A673 (cell line): Measurements from ENCODE around the gene CLIC6. TPM values are rescaled to one million over a fixed set of nuclear protein-coding genes. Genes with fewer than 3 reads are reported as not detected.

Experiments used
- BruUV-seq: library from RNA; stranded (reverse); fragments of 400-500 nt; replicated peaks from 2 replicates; lab custom pipeline; 2021; lab: Mats Ljungman, UMichigan
- CTCF ChIA-PET: fragments of 300-600 bp; sonication (Branson Sonifier 250); formaldehyde crosslinking; loops from one replicate; lab custom pipeline; 2022; ENCODE audit warnings: antibody characterized with exemption; lab: Charles Lee
- POLR2A ChIA-PET: fragments of 300-600 bp; sonication (Branson Sonifier 250); formaldehyde crosslinking; loops from one replicate; lab custom pipeline; 2022; ENCODE audit warnings: antibody characterized with exemption; ENCODE audit not compliant: low non-redundant PET; lab: Charles Lee
- DNase-seq: peaks from one replicate; pipeline ENCODE4 v3.0.0-alpha.2; 2015; ENCODE audit warnings: low spot score
- H3K27ac ChIP-seq: fragments of 200-600 bp; sonication (generic); 2 replicates; pipeline ENCODE4 v1.5.1; 2016; ENCODE audit warnings: mixed run types, low read depth, mild to moderate bottlenecking, mixed read lengths, antibody characterized with exemption, low read length; ENCODE audit not compliant: poor library complexity, severe bottlenecking
- H3K27me3 ChIP-seq: fragments of 200-600 bp; sonication (generic); replicated peaks from 2 replicates; pipeline ENCODE4 v1.6.1; 2017; ENCODE audit warnings: mixed run types, low read depth, mild to moderate bottlenecking, mixed read lengths, antibody characterized with exemption, low read length; ENCODE audit not compliant: insufficient read depth, poor library complexity
- H3K36me3 ChIP-seq: fragments of 200-600 bp; sonication (generic); 2 replicates; pipeline ENCODE4 v1.6.1; 2016; ENCODE audit warnings: mixed run types, mild to moderate bottlenecking, mixed read lengths, antibody characterized with exemption, low read length; ENCODE audit not compliant: insufficient read depth, poor library complexity, severe bottlenecking
- H3K4me1 ChIP-seq: fragments of 200-600 bp; sonication (generic); 2 replicates; pipeline ENCODE4 v1.6.1; 2017; ENCODE audit warnings: mixed run types, mild to moderate bottlenecking, mixed read lengths, antibody characterized with exemption, low read length; ENCODE audit not compliant: insufficient read depth, poor library complexity, severe bottlenecking
- H3K4me3 ChIP-seq: fragments of 200-600 bp; sonication (generic); 2 replicates; pipeline ENCODE4 v1.5.1; 2016; ENCODE audit warnings: low read depth, mixed run types, mild to moderate bottlenecking, mixed read lengths, low read length; ENCODE audit not compliant: poor library complexity, severe bottlenecking
- H3K9me3 ChIP-seq: fragments of 200-600 bp; sonication (generic); 2 replicates; pipeline ENCODE4 v1.6.1; 2016; ENCODE audit warnings: mixed run types, low read depth, mild to moderate bottlenecking, mixed read lengths, antibody characterized with exemption, low read length; ENCODE audit not compliant: poor library complexity, severe bottlenecking
- EZH2 ChIP-seq: fragments of 200-600 bp; sonication (generic); IDR thresholded peaks from 2 replicates; pipeline ENCODE4 v1.6.1; 2017; ENCODE audit warnings: borderline replicate concordance, low read depth, mild to moderate bottlenecking, mixed read lengths, antibody characterized with exemption, low read length; ENCODE audit not compliant: poor library complexity, severe bottlenecking
- intact Hi-C: fragments of 100-400 bp; cut with micrococcal nuclease; formaldehyde crosslinking; loops from one replicate; pipeline ENCODE4 v1.10.0; 2022; ENCODE audit not compliant: unreplicated experiment
- total RNA-seq: library from RNA; stranded (reverse); gene quantifications from 2 replicates; pipeline ENCODE4 v1.2.3, GENCODE V29; 2021
- TF ChIP-seq, protein P1 (sequence below): fragments of 300-800, 200-600 bp; sonication (generic); conservative IDR thresholded peaks from 2 replicates; pipeline ENCODE4 v1.5.1; 2017; ENCODE audit warnings: low read depth, mild to moderate bottlenecking, antibody characterized with exemption, low read length, moderate library complexity, mixed read lengths

Gene CLIC6
- total RNA-seq, 1 experiment from 2014 or later: not detected

DNA sequence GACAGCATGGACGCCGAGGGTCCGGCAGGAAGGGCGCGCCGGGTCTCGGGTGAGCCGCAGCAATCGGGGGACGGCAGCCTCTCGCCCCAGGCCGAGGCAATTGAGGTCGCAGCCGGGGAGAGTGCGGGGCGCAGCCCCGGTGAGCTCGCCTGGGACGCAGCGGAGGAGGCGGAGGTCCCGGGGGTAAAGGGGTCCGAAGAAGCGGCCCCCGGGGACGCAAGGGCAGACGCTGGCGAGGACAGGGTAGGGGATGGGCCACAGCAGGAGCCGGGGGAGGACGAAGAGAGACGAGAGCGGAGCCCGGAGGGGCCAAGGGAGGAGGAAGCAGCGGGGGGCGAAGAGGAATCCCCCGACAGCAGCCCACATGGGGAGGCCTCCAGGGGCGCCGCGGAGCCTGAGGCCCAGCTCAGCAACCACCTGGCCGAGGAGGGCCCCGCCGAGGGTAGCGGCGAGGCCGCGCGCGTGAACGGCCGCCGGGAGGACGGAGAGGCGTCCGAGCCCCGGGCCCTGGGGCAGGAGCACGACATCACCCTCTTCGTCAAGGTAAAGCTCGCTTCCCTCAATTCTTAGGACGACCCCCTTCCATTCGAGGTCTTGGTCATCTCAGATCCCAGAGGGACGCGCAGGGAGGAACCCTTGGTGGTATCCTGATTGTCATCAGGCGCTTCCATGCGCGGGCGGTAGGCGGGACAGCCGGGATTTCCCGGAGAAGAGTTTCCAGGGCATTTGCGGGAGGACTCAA, 1.6 kb downstream of the CLIC6 start:
- Histone ChIP-seq H3K27ac (no peak overlapping the region), H3K27me3 (peaks cover 93% of the 10 kb centered on the region), H3K9me3 (no peaks in the 10 kb centered on the region), H3K4me1 (no peaks in the 10 kb centered on the region), H3K4me3 (peak overlapping the region; percentile 31), H3K36me3 (no peaks in the 10 kb centered on the region)
- no peak for DNase-seq
- ChIA-PET CTCF (no interaction called here), POLR2A (no interaction called here)
- TF ChIP-seq, protein P1, sequence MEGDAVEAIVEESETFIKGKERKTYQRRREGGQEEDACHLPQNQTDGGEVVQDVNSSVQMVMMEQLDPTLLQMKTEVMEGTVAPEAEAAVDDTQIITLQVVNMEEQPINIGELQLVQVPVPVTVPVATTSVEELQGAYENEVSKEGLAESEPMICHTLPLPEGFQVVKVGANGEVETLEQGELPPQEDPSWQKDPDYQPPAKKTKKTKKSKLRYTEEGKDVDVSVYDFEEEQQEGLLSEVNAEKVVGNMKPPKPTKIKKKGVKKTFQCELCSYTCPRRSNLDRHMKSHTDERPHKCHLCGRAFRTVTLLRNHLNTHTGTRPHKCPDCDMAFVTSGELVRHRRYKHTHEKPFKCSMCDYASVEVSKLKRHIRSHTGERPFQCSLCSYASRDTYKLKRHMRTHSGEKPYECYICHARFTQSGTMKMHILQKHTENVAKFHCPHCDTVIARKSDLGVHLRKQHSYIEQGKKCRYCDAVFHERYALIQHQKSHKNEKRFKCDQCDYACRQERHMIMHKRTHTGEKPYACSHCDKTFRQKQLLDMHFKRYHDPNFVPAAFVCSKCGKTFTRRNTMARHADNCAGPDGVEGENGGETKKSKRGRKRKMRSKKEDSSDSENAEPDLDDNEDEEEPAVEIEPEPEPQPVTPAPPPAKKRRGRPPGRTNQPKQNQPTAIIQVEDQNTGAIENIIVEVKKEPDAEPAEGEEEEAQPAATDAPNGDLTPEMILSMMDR: no peak
- TF ChIP-seq EZH2: peak; percentile 94
- intact Hi-C loops: no loop called here
- BruUV-seq: no TSS peak

DNA sequence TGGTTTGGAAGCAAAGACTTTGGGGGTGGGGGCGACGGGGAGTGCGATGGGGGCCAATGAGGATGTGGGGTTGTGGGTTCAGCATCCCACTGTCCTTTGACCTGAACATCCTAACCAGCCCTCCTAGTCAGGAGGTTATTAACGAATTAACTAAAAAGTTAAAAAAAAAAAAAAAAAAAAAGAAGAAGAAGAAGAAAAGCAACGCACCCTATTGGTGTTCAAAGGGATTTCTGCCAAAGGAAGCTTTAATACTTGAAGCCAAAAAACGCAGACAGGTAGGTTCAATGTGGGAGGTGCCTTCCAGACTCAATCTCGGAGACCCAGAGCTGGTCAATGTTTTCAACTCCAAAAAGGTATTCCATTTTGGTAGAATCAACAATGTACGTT, 2.2 kb downstream of the CLIC6 start:
- no peak for DNase-seq
- ChIA-PET POLR2A (no interaction called here), CTCF (interaction anchor here (0.7 kb wide), 2 partner anchors 127 to 679 kb away, joined by 7 read pairs; no protein-coding TSS in a partner anchor)
- no peak overlapping the region for H3K4me3 ChIP-seq
- H3K4me1 ChIP-seq: no peaks in the 10 kb centered on the region
- intact Hi-C loops: no loop called here
- no TSS peak for BruUV-seq
- H3K27me3 ChIP-seq: peaks cover 87% of the 10 kb centered on the region
- no peak for TF ChIP-seq EZH2
- TF ChIP-seq, protein P1: no peak
- H3K9me3 ChIP-seq: no peaks in the 10 kb centered on the region
- H3K27ac ChIP-seq: no peak overlapping the region
- no peaks in the 10 kb centered on the region for H3K36me3 ChIP-seq

DNA sequence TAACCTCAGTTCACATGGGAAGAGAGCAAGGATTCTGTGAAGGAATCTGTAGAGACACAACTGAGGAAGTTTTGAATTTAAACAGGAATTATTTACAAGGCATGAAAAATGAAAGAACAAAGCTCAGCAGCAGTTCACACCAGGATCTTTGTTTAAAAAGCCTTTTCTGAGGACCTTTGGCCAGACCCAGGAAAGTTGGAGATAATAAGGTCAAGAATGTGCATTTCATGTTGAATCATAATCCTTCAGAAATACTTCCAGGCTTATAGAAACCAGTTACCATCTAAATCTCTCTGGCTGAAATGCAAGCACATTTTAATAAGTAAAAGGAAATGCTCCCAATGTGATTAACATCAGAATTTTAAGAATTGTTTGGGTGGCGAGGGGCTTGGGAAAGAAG, 2.7 kb downstream of the CLIC6 start:
- no peaks in the 10 kb centered on the region for H3K36me3 ChIP-seq
- BruUV-seq: no TSS peak
- no peak for DNase-seq
- ChIA-PET CTCF (interaction anchor here (0.7 kb wide), 2 partner anchors 127 to 679 kb away, joined by 7 read pairs; no protein-coding TSS in a partner anchor), POLR2A (no interaction called here)
- intact Hi-C loops: no loop called here
- H3K27ac ChIP-seq: no peak overlapping the region
- H3K9me3 ChIP-seq: no peaks in the 10 kb centered on the region
- no peak overlapping the region for H3K4me3 ChIP-seq
- peaks cover 82% of the 10 kb centered on the region for H3K27me3 ChIP-seq
- H3K4me1 ChIP-seq: no peaks in the 10 kb centered on the region
- no peak for TF ChIP-seq EZH2
- TF ChIP-seq, protein P1: no peak
